ENCODE measurements around the gene CLPSL2. TPM values are rescaled to one million over a fixed set of nuclear protein-coding genes. Genes with fewer than 3 reads are reported as not detected.

The CLPSL2 gene
- total and polyA plus RNA-seq, 11 donors: not detected

DNA sequence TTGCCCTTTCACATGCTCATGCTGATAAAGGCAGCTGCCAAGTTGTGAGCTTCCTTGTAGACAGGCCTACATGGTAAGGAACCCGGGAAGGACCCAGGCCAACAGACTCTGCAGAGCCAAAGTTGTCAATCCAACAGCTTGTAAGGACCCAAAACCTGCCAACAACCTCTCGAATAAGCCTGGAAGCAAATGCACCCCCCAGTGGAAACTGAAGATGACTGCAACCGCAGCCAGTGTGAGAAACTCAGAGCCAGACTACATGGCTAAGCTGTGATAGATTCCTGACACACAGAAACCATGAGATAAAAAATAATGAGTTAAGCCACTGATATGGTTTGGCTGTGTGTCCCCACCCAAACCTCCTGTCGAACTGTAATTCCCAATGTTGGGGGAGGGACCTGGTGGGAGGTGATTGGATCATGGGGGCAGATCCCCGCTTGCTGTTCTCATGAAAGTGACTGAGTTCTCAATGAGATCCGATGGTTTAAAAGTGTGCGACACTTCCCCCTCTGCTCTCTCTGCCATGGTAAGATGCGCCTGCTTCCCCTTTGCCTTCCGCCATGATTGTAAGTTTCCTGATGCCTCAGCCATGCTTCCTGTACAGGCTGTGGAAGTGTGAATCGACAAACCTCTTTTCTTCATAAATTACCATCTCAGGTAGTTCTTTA lies 18.8 kb upstream of the CLPSL2 start:
- ATAC-seq (peak in 1 of 4 donors; percentile 18), DNase-seq (no peak)
- Histone ChIP-seq H3K4me1 (no peaks in the 10 kb centered on the region), H3K9me3 (no peaks in the 10 kb centered on the region), H3K27me3 (peaks cover 0 to 39% (median 12%) of the 10 kb centered on the region in 9 donors), H3K4me3 (no peak overlapping the region), H3K36me3 (no peaks in the 10 kb centered on the region), H3K27ac (no peak overlapping the region)
- intact Hi-C loops (cut with DNase I): loop anchor here in 3 of 10 donors (5.0 to 10.0 kb wide), 2 partner anchors 235 to 337 kb away; no protein-coding TSS in a partner anchor
- 47 to 53% (median 49%) methylated on average over 10 of the region's 10 CpGs for whole genome bisulfite sequencing, 4 donors
- TF ChIP-seq, protein P1, sequence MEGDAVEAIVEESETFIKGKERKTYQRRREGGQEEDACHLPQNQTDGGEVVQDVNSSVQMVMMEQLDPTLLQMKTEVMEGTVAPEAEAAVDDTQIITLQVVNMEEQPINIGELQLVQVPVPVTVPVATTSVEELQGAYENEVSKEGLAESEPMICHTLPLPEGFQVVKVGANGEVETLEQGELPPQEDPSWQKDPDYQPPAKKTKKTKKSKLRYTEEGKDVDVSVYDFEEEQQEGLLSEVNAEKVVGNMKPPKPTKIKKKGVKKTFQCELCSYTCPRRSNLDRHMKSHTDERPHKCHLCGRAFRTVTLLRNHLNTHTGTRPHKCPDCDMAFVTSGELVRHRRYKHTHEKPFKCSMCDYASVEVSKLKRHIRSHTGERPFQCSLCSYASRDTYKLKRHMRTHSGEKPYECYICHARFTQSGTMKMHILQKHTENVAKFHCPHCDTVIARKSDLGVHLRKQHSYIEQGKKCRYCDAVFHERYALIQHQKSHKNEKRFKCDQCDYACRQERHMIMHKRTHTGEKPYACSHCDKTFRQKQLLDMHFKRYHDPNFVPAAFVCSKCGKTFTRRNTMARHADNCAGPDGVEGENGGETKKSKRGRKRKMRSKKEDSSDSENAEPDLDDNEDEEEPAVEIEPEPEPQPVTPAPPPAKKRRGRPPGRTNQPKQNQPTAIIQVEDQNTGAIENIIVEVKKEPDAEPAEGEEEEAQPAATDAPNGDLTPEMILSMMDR (IDR thresholded peaks at IDR 0.05): peak in 5 of 12 donors; percentile 7 to 43 (median 33)
- no peak for TF ChIP-seq POLR2A (IDR thresholded peaks at IDR 0.05)

DNA sequence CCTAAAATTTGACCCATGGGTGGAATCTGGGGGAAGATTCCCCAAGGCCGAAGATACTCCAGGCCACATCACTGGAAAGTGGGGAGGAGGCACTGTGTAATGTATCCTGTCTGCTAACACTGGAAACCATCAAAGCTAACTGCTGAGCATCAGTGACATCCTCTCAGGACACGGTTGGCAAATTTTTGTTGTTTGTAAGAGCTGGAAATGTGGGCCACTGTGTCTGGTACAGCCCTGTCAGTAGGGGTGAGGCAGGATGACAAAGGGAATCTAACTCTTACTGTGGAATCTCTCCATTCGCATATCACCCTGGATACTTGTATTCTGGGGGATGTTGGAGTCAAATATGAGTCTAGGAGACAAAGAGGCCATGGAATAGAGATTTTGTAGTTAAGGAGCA lies 17.0 kb upstream of the CLPSL2 start:
- intact Hi-C loops (cut with DNase I): loop anchor here in 3 of 10 donors (5.0 to 10.0 kb wide), 2 partner anchors 237 to 335 kb away; no protein-coding TSS in a partner anchor
- 64 to 81% (median 70%) methylated on average over 3 of the region's 3 CpGs for WGBS, 4 donors
- Histone ChIP-seq H3K36me3 (no peaks in the 10 kb centered on the region), H3K4me1 (no peaks in the 10 kb centered on the region), H3K4me3 (no peak overlapping the region), H3K27me3 (peaks cover 0 to 57% (median 19%) of the 10 kb centered on the region in 9 donors), H3K9me3 (no peaks in the 10 kb centered on the region), H3K27ac (no peak overlapping the region)
- no peak for ATAC-seq
- no peak for DNase-seq
- TF ChIP-seq, protein P1 (IDR thresholded peaks at IDR 0.05): no peak
- TF ChIP-seq POLR2A (IDR thresholded peaks at IDR 0.05): no peak

DNA sequence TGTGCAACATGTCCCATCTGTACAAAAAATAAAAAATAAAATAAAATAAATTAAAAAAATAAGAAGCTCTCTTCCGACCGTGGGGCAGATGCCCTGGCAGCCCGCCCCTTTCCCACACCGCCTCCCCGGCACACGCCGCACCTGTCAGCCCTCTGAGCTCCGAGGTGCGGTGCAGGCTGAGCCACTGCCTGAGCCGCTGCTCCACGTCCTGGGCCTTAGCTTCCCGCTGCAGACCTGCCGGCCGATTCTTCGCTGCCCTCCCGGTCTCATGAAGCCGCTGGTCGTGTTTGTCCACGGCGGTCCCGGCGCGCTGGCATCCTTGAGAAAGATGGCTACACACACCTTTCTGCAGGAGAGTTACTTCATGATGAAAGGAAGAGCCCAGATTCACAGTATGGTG lies 10.7 kb upstream of the CLPSL2 start:
- 81 to 86% (median 83%) methylated on average over 22 to 23 of the region's 23 CpGs for WGBS, 4 donors
- TF ChIP-seq, protein P1 (IDR thresholded peaks at IDR 0.05): no peak
- no peak for TF ChIP-seq POLR2A (IDR thresholded peaks at IDR 0.05)
- Histone ChIP-seq H3K36me3 (no peaks in the 10 kb centered on the region), H3K9me3 (no peaks in the 10 kb centered on the region), H3K4me3 (no peak overlapping the region), H3K27ac (no peak overlapping the region), H3K4me1 (no peaks in the 10 kb centered on the region), H3K27me3 (peaks cover 7 to 59% (median 32%) of the 10 kb centered on the region in 9 donors)
- DNase-seq (no peak), ATAC-seq (no peak)
- intact Hi-C loops (cut with DNase I): no loop called here

DNA sequence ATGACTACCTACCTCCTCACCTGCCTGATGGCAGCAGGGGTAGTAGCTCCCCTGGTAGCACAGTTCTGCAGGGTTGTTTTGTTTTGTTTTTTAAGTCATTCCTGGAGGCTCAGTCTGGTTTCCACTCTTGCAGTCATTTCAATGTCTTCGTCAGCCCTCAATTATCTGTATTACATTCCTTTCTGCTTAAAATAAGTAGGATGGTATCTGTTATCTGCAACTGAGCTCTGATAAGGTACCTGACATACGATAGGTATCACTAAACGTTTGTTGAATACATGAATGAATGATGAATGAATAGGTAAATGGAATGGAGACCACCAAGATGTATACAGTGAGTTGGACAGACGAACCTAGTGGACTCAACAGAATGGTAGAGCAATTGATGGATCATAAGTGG lies 7.2 kb upstream of the CLPSL2 start:
- Histone ChIP-seq H3K27me3 (peaks cover 0 to 32% (median 14%) of the 10 kb centered on the region in 9 donors), H3K36me3 (no peaks in the 10 kb centered on the region), H3K4me1 (no peaks in the 10 kb centered on the region), H3K4me3 (no peak overlapping the region), H3K9me3 (no peaks in the 10 kb centered on the region), H3K27ac (no peak overlapping the region)
- no peak for DNase-seq
- no peak for ATAC-seq
- 52 to 58% (median 53%) methylated on average over 4 of the region's 4 CpGs for WGBS, 4 donors
- intact Hi-C loops (cut with DNase I): no loop called here
- TF ChIP-seq, protein P1 (IDR thresholded peaks at IDR 0.05): no peak
- TF ChIP-seq POLR2A (IDR thresholded peaks at IDR 0.05): no peak

Data from heart left ventricle (tissue), 16 donors.